Testis (tissue), 3 donors: ENCODE results near the gene TNNC2. TPM values are rescaled to one million over a fixed set of nuclear protein-coding genes. Genes with fewer than 3 reads are reported as not detected.
A peak's percentile ranks its signal among the peaks of the same experiment; 100 is the strongest.

ENCODE experiments used
- DNase-seq: peaks from one replicate; pipeline ENCODE4 v3.0.0-alpha.2; 2019
- H3K27ac ChIP-seq, 2 donors: fragments of 200-600 bp; sonication (generic); one replicate each; pipeline ENCODE4 v1.5.1; 2019
- H3K27me3 ChIP-seq: fragments of 200-600 bp; sonication (generic); one replicate; pipeline ENCODE4 v1.5.1; 2019
- H3K36me3 ChIP-seq: fragments of 200-600 bp; sonication (generic); one replicate; pipeline ENCODE4 v1.5.1; 2017; ENCODE audit warnings: low read depth; ENCODE audit errors: missing control alignments
- H3K4me1 ChIP-seq: fragments of 200-600 bp; sonication (generic); one replicate; pipeline ENCODE4 v1.5.1; 2019
- H3K4me3 ChIP-seq, 2 donors: fragments of 200-600 bp; sonication (generic); one replicate each; pipeline ENCODE4 v1.5.1; 2017 to 2019
- H3K9me3 ChIP-seq: fragments of 200-600 bp; sonication (generic); one replicate; pipeline ENCODE4 v1.5.1; 2017
- POLR2A ChIP-seq: fragments of 450-650 bp; IDR thresholded peaks from one replicate; pipeline ENCODE4 v1.6.1; 2017; ENCODE audit warnings: antibody characterized with exemption, mild to moderate bottlenecking, moderate library complexity
- WGBS, 2 donors: methylation state at CpG; one replicate each; pipeline ENCODE4 v1.1.5; 2018; 5-methylcytosine and 5-hydroxymethylcytosine counted together
- intact Hi-C: fragments of 100-400 bp; cut with DNase I; formaldehyde crosslinking; loops from one replicate; pipeline ENCODE4 v1.15.1; 2023; ENCODE audit warnings: low total_unique reads
- polyA plus RNA-seq: library from polyadenylated mRNA; stranded (reverse); fragments of 350-450 nt; fragmentation: Illumina TruSeq; extraction: RNeasy Lipid Tissue Mini Kit (QIAGEN cat#74804); gene quantifications from one replicate; pipeline ENCODE4 v1.2.3, GENCODE V29; 2014; ENCODE audit warnings: low read depth, low replicate concordance; ENCODE audit not compliant: insufficient read depth
- total RNA-seq, 2 donors: library from RNA; depleted of rRNA; stranded (reverse); fragments of >200 nt; gene quantifications; one replicate each; pipeline ENCODE4 v1.2.3, GENCODE V29; 2016
- TF ChIP-seq, protein P1 (sequence below), 3 experiments: fragments of 450-650 bp in 2 of 3; fragments of 200-600 bp in 1 of 3; sonication (generic) in 1 of 3; IDR thresholded peaks; one replicate each; pipeline ENCODE4 v1.5.1; 2016 to 2019; ENCODE audit warnings: antibody characterized with exemption in 3 of 3, mild to moderate bottlenecking in 2 of 3, moderate library complexity in 1 of 3

TNNC2 gene
- total and polyA plus RNA-seq, 3 donors from 2014 or later: 4.6 to 12.1 (median 6.5) TPM

DNA sequence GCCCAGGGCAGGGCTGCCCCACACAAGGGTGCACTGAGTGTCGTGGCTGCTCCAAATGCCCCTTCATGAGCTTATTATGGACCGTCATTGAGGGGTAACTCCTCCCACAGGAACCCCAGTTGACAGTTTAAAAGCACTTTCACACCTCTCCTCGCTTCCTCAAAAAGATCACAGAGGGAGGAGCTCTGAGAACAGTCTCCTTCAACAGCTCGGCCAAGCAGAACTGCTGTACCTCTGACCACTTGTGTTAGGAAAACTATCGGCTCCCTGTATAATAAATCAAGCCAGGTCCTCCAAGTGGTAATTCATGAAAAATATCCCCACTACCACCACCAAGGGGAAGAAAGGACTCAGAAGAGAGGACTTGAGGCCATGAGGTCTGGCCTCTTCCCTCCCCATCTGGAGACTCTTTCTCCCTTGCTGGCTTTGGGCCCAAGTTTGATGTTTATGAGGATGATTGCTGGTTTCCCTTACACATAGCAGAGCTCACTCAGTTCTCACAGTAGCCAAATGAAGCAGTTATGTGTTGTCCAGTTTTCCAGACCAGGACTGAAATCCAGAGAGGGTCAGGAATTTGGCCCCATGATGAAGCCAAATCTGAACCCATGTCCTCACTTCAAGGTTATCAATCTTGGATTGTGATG, 15.2 kb upstream of the TNNC2 start:
- Histone ChIP-seq H3K27ac (peak overlapping the region in 1 of 2 donors; percentile 9), H3K36me3 (no peaks in the 10 kb centered on the region)
- intact Hi-C loops: no loop called here

DNA sequence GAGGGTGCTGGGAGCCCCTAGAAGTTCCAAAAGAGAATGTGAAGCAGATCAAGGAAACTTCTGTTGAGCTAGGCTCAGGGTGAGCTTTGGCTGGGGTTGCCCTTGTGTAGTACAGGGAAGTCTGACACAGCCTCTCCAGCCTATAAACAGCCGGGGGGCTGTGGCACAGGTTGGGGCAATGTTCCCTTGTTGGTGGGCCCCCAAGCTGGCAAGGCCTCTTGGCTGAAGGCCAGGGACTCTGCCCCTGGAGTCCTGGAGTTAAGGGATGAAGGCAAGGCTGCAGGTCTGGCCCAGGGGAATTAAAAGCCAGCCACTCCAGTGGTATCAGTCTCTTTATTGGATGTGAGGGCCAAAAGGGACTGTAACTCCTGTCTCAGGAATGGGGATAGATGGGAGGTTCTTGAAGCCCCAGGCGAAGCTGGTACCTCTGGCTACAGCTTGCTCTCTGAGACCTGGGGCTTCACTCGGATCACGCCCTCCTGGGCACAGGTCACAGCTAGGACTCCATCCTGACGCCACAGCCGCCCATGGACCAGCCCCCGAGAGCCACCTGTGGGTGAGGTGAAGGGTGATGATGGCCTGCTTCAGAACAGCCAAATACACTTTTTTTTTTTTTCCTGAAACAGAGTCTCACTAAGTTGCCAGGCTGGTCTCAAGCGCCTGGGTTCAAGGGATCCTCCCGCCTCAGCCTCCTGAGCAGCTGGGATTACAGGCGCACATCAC, 14.5 kb upstream of the TNNC2 start:
- no peak for DNase-seq
- intact Hi-C loops: no loop called here
- 88 to 97% methylated on average over 10 of the region's 10 CpGs for WGBS, 2 donors
- H3K36me3 ChIP-seq: no peaks in the 10 kb centered on the region
- H3K4me1 ChIP-seq: peaks cover 22% of the 10 kb centered on the region
- TF ChIP-seq, protein P1, sequence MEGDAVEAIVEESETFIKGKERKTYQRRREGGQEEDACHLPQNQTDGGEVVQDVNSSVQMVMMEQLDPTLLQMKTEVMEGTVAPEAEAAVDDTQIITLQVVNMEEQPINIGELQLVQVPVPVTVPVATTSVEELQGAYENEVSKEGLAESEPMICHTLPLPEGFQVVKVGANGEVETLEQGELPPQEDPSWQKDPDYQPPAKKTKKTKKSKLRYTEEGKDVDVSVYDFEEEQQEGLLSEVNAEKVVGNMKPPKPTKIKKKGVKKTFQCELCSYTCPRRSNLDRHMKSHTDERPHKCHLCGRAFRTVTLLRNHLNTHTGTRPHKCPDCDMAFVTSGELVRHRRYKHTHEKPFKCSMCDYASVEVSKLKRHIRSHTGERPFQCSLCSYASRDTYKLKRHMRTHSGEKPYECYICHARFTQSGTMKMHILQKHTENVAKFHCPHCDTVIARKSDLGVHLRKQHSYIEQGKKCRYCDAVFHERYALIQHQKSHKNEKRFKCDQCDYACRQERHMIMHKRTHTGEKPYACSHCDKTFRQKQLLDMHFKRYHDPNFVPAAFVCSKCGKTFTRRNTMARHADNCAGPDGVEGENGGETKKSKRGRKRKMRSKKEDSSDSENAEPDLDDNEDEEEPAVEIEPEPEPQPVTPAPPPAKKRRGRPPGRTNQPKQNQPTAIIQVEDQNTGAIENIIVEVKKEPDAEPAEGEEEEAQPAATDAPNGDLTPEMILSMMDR (IDR thresholded peaks at IDR 0.05): no peak
- TF ChIP-seq POLR2A: no peak
- H3K4me3 ChIP-seq: no peak overlapping the region
- H3K27me3 ChIP-seq: no peaks in the 10 kb centered on the region
- no peaks in the 10 kb centered on the region for H3K9me3 ChIP-seq
- H3K27ac ChIP-seq: peak overlapping the region in 1 of 2 donors; percentile 9

More for the DNA sequence above, 15.2 kb upstream of the TNNC2 start:
- Histone ChIP-seq H3K27me3 (no peaks in the 10 kb centered on the region), H3K9me3 (no peaks in the 10 kb centered on the region), H3K4me1 (peaks cover 18% of the 10 kb centered on the region), H3K4me3 (no peak overlapping the region)
- 44 to 53% methylated on average over 4 to 5 of the region's 5 CpGs for WGBS, 2 donors
- DNase-seq: peak; percentile 56
- no peak for TF ChIP-seq POLR2A
- TF ChIP-seq, protein P1 (IDR thresholded peaks at IDR 0.05): no peak

GRCh38 chr20:45840700-45841198, 13.6 kb upstream of the TNNC2 start:
- H3K4me3 ChIP-seq: no peak overlapping the region

DNA sequence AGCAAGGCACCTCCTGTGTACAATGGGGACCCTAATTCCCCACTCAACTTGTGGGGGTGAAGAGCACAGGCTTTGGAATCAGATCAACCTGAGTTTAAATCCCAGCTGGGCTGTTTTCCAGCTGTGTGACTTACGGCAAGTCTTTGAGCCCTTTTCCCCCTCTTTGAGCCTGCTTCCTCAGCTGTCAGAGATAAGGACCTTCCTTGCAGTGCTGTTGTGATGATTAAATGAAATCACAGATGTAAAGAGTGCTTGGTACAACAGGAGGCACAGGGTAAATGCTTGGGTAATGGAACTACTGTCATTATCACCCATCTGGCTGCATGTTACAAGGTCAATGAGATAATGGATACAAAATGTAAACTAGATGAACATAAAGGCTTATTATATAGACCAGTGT, 9.7 kb upstream of the TNNC2 start:
- no peak for DNase-seq
- H3K36me3 ChIP-seq: no peaks in the 10 kb centered on the region
- 28% methylated on average over 1 of the region's 1 CpG; no CpG with 5 or more reads in 1 of the 2 donors for WGBS, 2 donors

More at GRCh38 chr20:45840700-45841198, 13.6 kb upstream of the TNNC2 start:
- H3K27me3 ChIP-seq: no peaks in the 10 kb centered on the region
- TF ChIP-seq, protein P1 (IDR thresholded peaks at IDR 0.05): no peak
- TF ChIP-seq POLR2A: no peak
- DNase-seq: no peak
- no peaks in the 10 kb centered on the region for H3K36me3 ChIP-seq
- intact Hi-C loops: no loop called here
- H3K9me3 ChIP-seq: no peaks in the 10 kb centered on the region
- no peak overlapping the region for H3K27ac ChIP-seq
- 83 to 90% methylated on average over 13 to 15 of the region's 25 CpGs for WGBS, 2 donors
- peaks cover 21% of the 10 kb centered on the region for H3K4me1 ChIP-seq

More for the DNA sequence above, 9.7 kb upstream of the TNNC2 start:
- TF ChIP-seq, protein P1 (IDR thresholded peaks at IDR 0.05): no peak
- no peak for TF ChIP-seq POLR2A
- H3K27ac ChIP-seq: no peak overlapping the region
- peaks cover 29% of the 10 kb centered on the region for H3K4me1 ChIP-seq
- H3K4me3 ChIP-seq: no peak overlapping the region
- H3K9me3 ChIP-seq: no peaks in the 10 kb centered on the region
- intact Hi-C loops: no loop called here
- no peaks in the 10 kb centered on the region for H3K27me3 ChIP-seq
